ENCODE data around the gene GRIK3. TPM values are rescaled to one million over a fixed set of nuclear protein-coding genes. Genes with fewer than 3 reads are reported as not detected.

Gene GRIK3
- total and polyA plus RNA-seq, 5 experiments from 2014 or later = not detected

- no peaks in the 10 kb centered on the region for H3K9me3 Mint-ChIP-seq
- no peak overlapping the region for H3K4me3 Mint-ChIP-seq
- no peaks in the 10 kb centered on the region for H3K36me3 Mint-ChIP-seq
- DNase-seq (no peak), ATAC-seq (no peak)
- POLR2A ChIA-PET = no interaction called here
- peak overlapping the region in 1 of 10 donors; percentile 84 for H3K27ac Mint-ChIP-seq
- H3K27me3 Mint-ChIP-seq = peaks cover 5 to 53% (median 35%) of the 10 kb centered on the region in 5 donors
- H3K4me1 Mint-ChIP-seq = no peaks in the 10 kb centered on the region
Measured at GRCh38 chr1:36836196-36836883, 198.0 kb downstream of the GRIK3 start.

- POLR2A ChIA-PET = no interaction called here
Measured at GRCh38 chr1:36835696-36836095, 198.6 kb downstream of the GRIK3 start.

DNA sequence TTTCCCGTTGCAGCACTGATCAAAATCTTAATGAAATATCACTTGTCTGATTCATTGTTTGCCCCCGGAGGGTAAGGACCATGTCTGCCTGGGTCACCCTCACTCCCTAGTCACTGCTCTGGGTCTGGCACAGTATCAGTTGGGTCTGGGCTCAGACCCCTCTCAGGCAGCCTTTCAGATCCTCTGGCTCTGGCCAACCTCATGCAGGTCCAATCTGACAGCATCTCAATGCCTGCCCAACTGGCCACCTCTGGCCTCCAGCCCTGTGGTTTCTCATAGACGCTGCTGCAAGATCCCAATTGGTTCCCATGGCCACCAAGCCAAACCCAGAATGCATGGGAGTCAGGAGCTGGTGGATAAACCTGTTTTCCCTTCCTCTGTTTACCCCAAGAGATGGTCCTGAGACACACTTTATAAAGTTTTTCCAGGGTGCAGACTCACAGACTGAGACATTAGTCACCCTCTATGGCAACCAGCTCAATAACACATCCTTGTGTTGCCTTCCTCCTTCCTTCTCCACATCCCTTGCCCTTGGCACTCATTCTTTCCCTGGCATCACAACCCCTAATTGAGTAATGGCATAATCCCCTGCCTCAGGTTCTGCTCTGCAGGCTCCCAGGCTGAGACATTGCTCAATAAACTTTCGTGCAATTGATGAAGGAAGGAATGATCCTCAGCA is 199.2 kb downstream of the GRIK3 start:
- Mint-ChIP-seq H3K36me3 (no peaks in the 10 kb centered on the region), H3K27ac (peak overlapping the region in 1 of 10 donors; percentile 69), H3K9me3 (no peaks in the 10 kb centered on the region), H3K4me1 (no peaks in the 10 kb centered on the region), H3K4me3 (no peak overlapping the region), H3K27me3 (peaks cover 5 to 48% (median 31%) of the 10 kb centered on the region in 5 donors)
- POLR2A ChIA-PET = no interaction called here
- DNase-seq = no peak
- no peak for ATAC-seq

More at GRCh38 chr1:36835696-36836095, 198.6 kb downstream of the GRIK3 start:
- Mint-ChIP-seq H3K4me3 (no peak overlapping the region), H3K36me3 (no peaks in the 10 kb centered on the region), H3K4me1 (no peaks in the 10 kb centered on the region), H3K9me3 (no peaks in the 10 kb centered on the region), H3K27ac (no peak overlapping the region), H3K27me3 (peaks cover 5 to 48% (median 32%) of the 10 kb centered on the region in 5 donors)
- DNase-seq (no peak), ATAC-seq (no peak)

DNA sequence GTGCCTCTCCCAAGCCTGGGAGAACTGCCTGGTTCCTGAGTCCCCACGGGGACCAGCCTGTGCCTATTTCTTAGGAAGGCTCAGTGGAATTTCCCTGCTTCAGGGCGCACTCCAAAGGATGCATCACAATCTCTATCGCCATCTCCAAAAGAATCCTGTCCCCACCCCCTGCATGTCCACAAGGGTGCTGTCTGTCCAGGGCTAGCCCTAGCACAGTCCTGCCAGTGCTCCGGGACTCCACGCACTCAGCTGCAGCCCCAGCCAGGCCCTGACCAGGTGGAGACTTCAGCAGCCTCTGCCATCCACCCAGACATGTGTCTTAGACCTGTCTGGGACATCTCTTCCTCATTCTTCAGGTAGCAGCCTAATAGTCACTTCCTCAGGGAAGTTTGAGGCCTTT is 199.7 kb downstream of the GRIK3 start:
- H3K27ac Mint-ChIP-seq = no peak overlapping the region
- H3K36me3 Mint-ChIP-seq = no peaks in the 10 kb centered on the region
- H3K4me3 Mint-ChIP-seq = no peak overlapping the region
- no peaks in the 10 kb centered on the region for H3K4me1 Mint-ChIP-seq
- H3K9me3 Mint-ChIP-seq = no peaks in the 10 kb centered on the region
- DNase-seq (no peak), ATAC-seq (no peak)
- POLR2A ChIA-PET = no interaction called here
- H3K27me3 Mint-ChIP-seq = peaks cover 5 to 54% (median 31%) of the 10 kb centered on the region in 5 donors

DNA sequence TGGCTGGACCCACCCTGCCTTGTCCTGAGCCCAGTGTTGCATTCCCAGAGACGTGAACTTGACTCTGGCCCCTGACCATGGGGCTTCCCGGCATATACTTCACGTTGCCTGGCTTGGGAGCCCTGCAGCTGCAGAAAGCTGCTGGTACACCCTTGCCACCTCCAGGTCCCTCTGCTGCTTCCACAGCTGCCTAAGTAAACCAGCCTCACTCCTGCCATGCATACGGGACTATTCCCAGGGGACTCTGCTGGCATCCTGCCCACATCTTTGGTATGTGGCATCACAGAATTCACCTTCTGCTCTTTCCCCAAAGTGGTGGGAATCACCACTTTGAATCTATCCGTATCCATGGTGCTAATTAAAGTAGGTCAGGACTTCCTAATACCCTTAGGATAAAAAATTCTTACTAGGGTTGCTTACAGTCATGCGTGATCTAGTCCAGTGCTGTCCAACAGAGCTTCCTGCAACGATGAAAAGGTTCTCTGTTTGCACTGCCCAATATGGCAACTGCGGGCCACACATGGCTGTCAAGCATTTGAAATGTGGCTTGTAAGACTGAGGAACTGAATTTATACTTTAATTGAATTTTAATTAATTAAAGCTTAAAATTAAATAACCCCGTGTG is 203.0 kb downstream of the GRIK3 start:
- ATAC-seq = no peak
- POLR2A ChIA-PET = no interaction called here
- H3K36me3 Mint-ChIP-seq = no peaks in the 10 kb centered on the region

DNA sequence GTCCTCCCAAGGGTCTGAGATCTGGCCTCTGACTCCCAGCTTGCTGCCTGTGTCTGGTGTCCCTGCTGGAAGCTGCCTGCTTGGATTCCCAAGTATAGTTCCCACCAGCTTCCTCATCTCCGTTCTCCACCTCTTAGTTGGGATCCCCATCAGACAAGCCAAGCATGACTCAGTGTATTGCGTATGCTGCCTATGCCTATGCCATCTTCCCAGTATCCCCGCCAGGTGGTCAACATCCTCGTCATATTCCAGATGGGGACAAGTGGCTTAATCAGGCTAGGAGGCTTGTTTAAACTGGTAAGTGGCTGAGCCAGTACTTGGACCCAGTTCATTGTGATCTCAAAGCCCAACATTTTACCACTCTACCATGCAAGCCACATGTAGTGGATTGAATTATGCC is 204.4 kb downstream of the GRIK3 start:
- Mint-ChIP-seq H3K4me1 (no peaks in the 10 kb centered on the region), H3K36me3 (no peaks in the 10 kb centered on the region), H3K4me3 (no peak overlapping the region), H3K9me3 (no peaks in the 10 kb centered on the region), H3K27ac (no peak overlapping the region), H3K27me3 (peaks cover 3 to 28% (median 18%) of the 10 kb centered on the region in 5 donors)
- DNase-seq (peak in 1 of 10 donors; percentile 18), ATAC-seq (no peak)
- POLR2A ChIA-PET = no interaction called here

More for the DNA sequence above, 203.0 kb downstream of the GRIK3 start:
- Mint-ChIP-seq H3K4me1 (no peaks in the 10 kb centered on the region), H3K27ac (no peak overlapping the region), H3K9me3 (no peaks in the 10 kb centered on the region), H3K27me3 (peaks cover 5 to 41% (median 20%) of the 10 kb centered on the region in 5 donors), H3K4me3 (no peak overlapping the region)
- DNase-seq = peak in 1 of 10 donors; percentile 52

DNA sequence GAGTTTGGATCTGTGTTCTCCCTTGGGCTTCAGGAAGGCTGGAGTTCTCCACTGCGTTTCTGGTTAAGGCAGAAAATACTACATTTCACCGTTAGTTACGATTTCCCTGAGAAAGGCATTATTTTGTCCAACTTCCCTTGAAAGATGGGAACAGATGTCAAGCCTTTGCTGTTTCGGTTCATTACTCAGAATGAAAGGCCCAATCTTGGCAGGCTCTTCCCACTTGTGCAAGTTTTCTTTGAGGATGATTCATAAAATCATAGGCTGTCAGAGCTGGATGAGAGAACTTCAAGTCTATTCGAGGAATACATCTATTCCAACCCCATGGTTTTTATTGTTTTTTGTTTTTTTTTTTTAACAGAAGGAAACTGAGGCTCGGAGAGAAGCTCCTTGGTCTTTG is 205.2 kb downstream of the GRIK3 start:
- H3K27ac Mint-ChIP-seq = no peak overlapping the region
- ATAC-seq = no peak
- no peaks in the 10 kb centered on the region for H3K36me3 Mint-ChIP-seq
- POLR2A ChIA-PET = no interaction called here
- peaks cover 3 to 30% (median 10%) of the 10 kb centered on the region in 5 donors for H3K27me3 Mint-ChIP-seq
- H3K4me1 Mint-ChIP-seq = no peaks in the 10 kb centered on the region
- no peak overlapping the region for H3K4me3 Mint-ChIP-seq
- no peak for DNase-seq
- H3K9me3 Mint-ChIP-seq = no peaks in the 10 kb centered on the region

DNA sequence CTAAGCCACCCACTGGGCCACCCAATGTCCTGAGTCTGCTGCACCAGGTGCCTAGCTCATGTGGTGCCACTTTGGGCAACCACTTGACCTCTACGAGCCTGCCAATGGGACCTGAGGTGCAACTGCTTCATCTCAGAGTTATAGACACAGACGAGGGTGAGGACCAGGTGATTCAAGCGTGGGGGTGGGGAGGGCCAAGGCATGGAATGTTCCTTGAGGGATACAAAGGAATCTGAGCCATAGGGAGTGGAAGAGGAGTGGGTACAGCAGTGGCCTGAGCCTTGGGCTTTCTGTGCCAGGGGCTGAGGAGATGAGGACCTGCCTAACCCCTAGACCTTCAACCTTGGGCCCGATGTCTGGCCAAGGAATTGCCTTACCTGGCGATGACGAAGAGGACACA is 209.1 kb downstream of the GRIK3 start:
- Mint-ChIP-seq H3K4me3 (no peak overlapping the region), H3K4me1 (no peaks in the 10 kb centered on the region), H3K27ac (no peak overlapping the region), H3K36me3 (no peaks in the 10 kb centered on the region), H3K9me3 (no peaks in the 10 kb centered on the region), H3K27me3 (peaks cover 0 to 49% (median 15%) of the 10 kb centered on the region in 5 donors)
- DNase-seq (peak in 1 of 10 donors; percentile 37), ATAC-seq (no peak)
- POLR2A ChIA-PET = no interaction called here

- H3K27ac Mint-ChIP-seq = peak overlapping the region in 1 of 10 donors; percentile 15
- H3K36me3 Mint-ChIP-seq = no peaks in the 10 kb centered on the region
- peak in 1 of 10 donors; percentile 26 for DNase-seq
- POLR2A ChIA-PET = no interaction called here
- no peaks in the 10 kb centered on the region for H3K4me1 Mint-ChIP-seq
- H3K9me3 Mint-ChIP-seq = no peaks in the 10 kb centered on the region
- peaks cover 0 to 41% (median 15%) of the 10 kb centered on the region in 5 donors for H3K27me3 Mint-ChIP-seq
- H3K4me3 Mint-ChIP-seq = no peak overlapping the region
- no peak for ATAC-seq
Measured at GRCh38 chr1:36824390-36824861, 209.9 kb downstream of the GRIK3 start.

DNA sequence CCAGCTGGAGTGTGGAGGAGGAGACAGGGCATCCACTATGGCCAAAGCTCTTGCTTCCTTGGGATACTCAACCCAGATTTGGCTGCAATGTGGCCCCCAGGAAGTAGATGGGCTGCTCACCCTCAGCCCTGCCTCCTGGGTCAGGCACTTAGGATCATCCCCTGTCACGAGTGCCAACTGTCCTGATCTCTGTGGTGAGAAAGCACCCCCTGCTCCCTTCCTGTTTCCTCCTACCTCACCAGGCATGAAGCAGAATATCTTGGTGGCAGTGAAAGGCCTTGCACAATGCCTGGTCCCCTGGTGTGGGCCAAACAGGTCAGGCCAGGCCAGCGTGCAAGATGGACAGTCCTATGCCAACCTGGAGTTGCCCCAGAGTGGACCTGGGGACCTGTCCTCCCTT is 211.7 kb downstream of the GRIK3 start:
- Mint-ChIP-seq H3K4me1 (no peaks in the 10 kb centered on the region), H3K4me3 (no peak overlapping the region), H3K36me3 (no peaks in the 10 kb centered on the region), H3K9me3 (no peaks in the 10 kb centered on the region), H3K27me3 (peaks cover 0 to 41% (median 18%) of the 10 kb centered on the region in 5 donors), H3K27ac (no peak overlapping the region)
- ATAC-seq (no peak), DNase-seq (peak in 1 of 10 donors; percentile 10)
- POLR2A ChIA-PET = no interaction called here

- Mint-ChIP-seq H3K36me3 (no peaks in the 10 kb centered on the region), H3K4me1 (no peaks in the 10 kb centered on the region), H3K9me3 (no peaks in the 10 kb centered on the region), H3K4me3 (no peak overlapping the region), H3K27me3 (peaks cover 0 to 35% (median 18%) of the 10 kb centered on the region in 5 donors), H3K27ac (no peak overlapping the region)
- ATAC-seq (no peak), DNase-seq (peak in 1 of 10 donors; percentile 47)
- POLR2A ChIA-PET = no interaction called here
Measured at GRCh38 chr1:36821386-36821785, 212.9 kb downstream of the GRIK3 start.

GRCh38 chr1:36818771-36819170 is 215.5 kb downstream of the GRIK3 start:
- Mint-ChIP-seq H3K4me1 (no peaks in the 10 kb centered on the region), H3K27ac (no peak overlapping the region), H3K36me3 (no peaks in the 10 kb centered on the region), H3K4me3 (no peak overlapping the region), H3K27me3 (peaks cover 0 to 25% (median 20%) of the 10 kb centered on the region in 5 donors), H3K9me3 (no peaks in the 10 kb centered on the region)
- no peak for ATAC-seq
- POLR2A ChIA-PET = no interaction called here
- DNase-seq = no peak

DNA sequence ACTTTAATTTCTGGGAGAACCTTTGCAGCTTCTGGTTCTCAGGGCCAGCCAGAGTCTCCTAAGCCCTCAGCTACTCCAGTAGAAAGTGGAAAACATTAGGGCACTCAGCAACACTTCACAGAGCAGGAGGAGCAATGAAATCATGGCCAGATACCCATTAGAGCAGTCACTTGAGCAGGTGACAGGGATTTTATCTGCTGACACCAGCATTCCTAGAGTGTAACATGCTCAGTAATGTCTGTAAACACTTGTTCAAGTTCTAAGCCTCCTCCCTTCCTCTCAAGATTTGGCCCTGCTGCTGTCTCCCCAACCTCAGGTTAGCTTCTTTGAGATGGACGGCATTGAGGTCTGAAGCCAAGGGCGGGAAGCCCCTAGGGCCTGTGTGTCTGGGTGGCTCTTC is 218.0 kb downstream of the GRIK3 start:
- H3K27me3 Mint-ChIP-seq = peaks cover 0 to 15% (median 8%) of the 10 kb centered on the region in 5 donors
- no peaks in the 10 kb centered on the region for H3K9me3 Mint-ChIP-seq
- no peak overlapping the region for H3K4me3 Mint-ChIP-seq
- POLR2A ChIA-PET = no interaction called here
- DNase-seq (no peak), ATAC-seq (no peak)
- no peaks in the 10 kb centered on the region for H3K4me1 Mint-ChIP-seq
- no peaks in the 10 kb centered on the region for H3K36me3 Mint-ChIP-seq
- no peak overlapping the region for H3K27ac Mint-ChIP-seq
